Sigmoid colon (tissue), 7 donors: Measurements from ENCODE around the gene DAPK3. TPM values are rescaled to one million over a fixed set of nuclear protein-coding genes. Genes with fewer than 3 reads are reported as not detected.
"Not testable (repeated sequence)": the region's sequence is repeated elsewhere in the genome, so short reads cannot be mapped to it uniquely, and the experiment has no call there.

Experiments used
- DNase-seq: peaks from one replicate; pipeline ENCODE4 v3.0.0-alpha.2; 2019
- H3K27ac ChIP-seq, 4 donors: fragments of 200-600 bp; sonication (generic); one replicate each; pipeline ENCODE4 v1.5.1; 2016 to 2019; ENCODE audit warnings: mild to moderate bottlenecking in 1 of 4
- H3K27me3 ChIP-seq, 3 donors: fragments of 200-600 bp; sonication (generic); one replicate each; pipeline ENCODE4 v1.5.1; 2019; ENCODE audit warnings: mild to moderate bottlenecking in 1 of 3
- H3K36me3 ChIP-seq, 4 donors: fragments of 200-600 bp; sonication (generic); one replicate each; pipeline ENCODE4 v1.5.1; 2016 to 2019
- H3K4me1 ChIP-seq, 4 donors: fragments of 200-600 bp; sonication (generic); one replicate each; pipeline ENCODE4 v1.5.1; 2017 to 2019
- H3K4me3 ChIP-seq, 4 donors: fragments of 200-600 bp; sonication (generic); one replicate each; pipeline ENCODE4 v1.5.1; 2017 to 2019; ENCODE audit warnings: mild to moderate bottlenecking in 2 of 4, moderate library complexity in 1 of 4
- H3K9me3 ChIP-seq, 4 donors: fragments of 200-600 bp in 3 of 4; sonication (generic) in 3 of 4; one replicate each; pipeline versions ENCODE4 v1.5.1 to v1.6.1; 2013 to 2019
- CTCF ChIP-seq, 4 experiments: fragments of 450-650 bp in 3 of 4; fragments of 200-600 bp in 1 of 4; IDR thresholded peaks; one replicate each; pipeline ENCODE4 v1.5.1; 2016 to 2019; ENCODE audit warnings: antibody characterized with exemption in 4 of 4, mild to moderate bottlenecking in 3 of 4, moderate library complexity in 2 of 4
- EP300 ChIP-seq, 4 donors: sonication (generic); formaldehyde crosslinking; IDR thresholded peaks; one replicate each; pipeline ENCODE4 v1.6.1; 2017; ENCODE audit warnings: antibody characterized with exemption in 4 of 4
- POLR2A ChIP-seq, 2 donors: fragments of 450-650 bp; IDR thresholded peaks; one replicate each; pipeline ENCODE4 v1.6.1; 2016; ENCODE audit warnings: antibody characterized with exemption in 2 of 2, mild to moderate bottlenecking in 2 of 2, moderate library complexity in 2 of 2
- POLR2AphosphoS5 ChIP-seq, 4 donors: sonication (generic); formaldehyde crosslinking; IDR thresholded peaks; one replicate each; pipeline ENCODE4 v1.6.1; 2017; ENCODE audit warnings: antibody characterized with exemption in 4 of 4
- WGBS, 2 donors: extraction: QIAGEN DNeasy Blood & Tissue Kit; methylation state at CpG; one replicate each; pipeline ENCODE4 v1.1.7; 2013; 5-methylcytosine and 5-hydroxymethylcytosine counted together
- intact Hi-C: fragments of 100-400 bp; cut with DNase I; formaldehyde crosslinking; loops from one replicate; pipeline ENCODE4 v1.15.1; 2023
- polyA plus RNA-seq, 3 donors: library from polyadenylated mRNA; stranded (reverse); fragments of 200-250 nt; gene quantifications; one replicate each; pipeline ENCODE4 v1.2.3, GENCODE V29; 2013
- total RNA-seq, 4 donors: library from RNA; depleted of rRNA; stranded (reverse); fragments of >200 nt; gene quantifications; one replicate each; pipeline ENCODE4 v1.1.0, GENCODE V29; 2016
- donor health status: healthy with polysubstance abuse.
- donor health status: Bipolar disorder and iron deficiency.
- donor health status: healthy.

The DAPK3 gene
- total and polyA plus RNA-seq, 7 donors: 38.4 to 167 (median 91.3) TPM

DNA sequence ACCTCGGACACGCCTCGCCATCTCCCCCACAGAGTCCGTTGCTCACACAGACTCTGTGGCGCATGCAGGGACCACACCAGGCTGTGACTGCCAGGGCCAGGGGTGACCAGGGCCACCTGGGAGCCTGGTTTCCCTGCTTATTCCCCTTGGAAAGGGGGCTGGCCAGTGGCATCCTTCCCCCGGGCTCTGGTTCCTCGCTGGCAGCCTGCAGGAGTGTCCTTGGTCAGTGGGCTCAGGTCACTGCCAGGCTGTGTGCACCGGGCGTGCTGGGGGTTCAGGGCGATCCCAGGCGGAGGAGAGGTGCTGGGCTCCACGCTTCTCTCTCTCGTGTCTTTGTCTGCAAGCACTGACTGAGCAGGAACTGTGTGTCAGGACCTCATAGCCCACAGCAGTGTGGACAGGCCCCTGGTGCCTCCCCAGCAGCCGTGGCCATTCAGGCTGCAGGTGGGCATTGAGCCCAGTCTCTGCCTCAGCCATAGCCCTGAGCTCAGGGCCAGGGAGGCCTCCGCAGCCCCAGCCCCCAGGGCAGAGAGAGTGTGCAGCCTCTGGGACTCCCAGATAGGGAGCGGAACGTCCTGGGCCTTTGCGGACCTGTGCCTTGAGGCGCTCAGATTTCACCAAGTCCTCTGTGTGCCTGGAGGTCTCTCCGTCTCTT lies 43.1 kb upstream of the DAPK3 start:
- H3K9me3 ChIP-seq: no peaks in the 10 kb centered on the region
- 94 to 95% methylated on average over 20 of the region's 20 CpGs for WGBS, 2 donors
- no peak overlapping the region for H3K4me3 ChIP-seq
- DNase-seq: peak; percentile 66
- H3K27me3 ChIP-seq: no peaks in the 10 kb centered on the region
- intact Hi-C loops: loop anchor here (2.0 kb wide), 1 partner anchor 43 kb away; no protein-coding TSS in a partner anchor
- H3K27ac ChIP-seq: peak overlapping the region; percentile 68 to 86 (median 84)
- H3K4me1 ChIP-seq: peaks cover 0 to 91% (median 90%) of the 10 kb centered on the region in 4 donors
- TF ChIP-seq POLR2A (IDR thresholded peaks at IDR 0.05) (no peak), CTCF (IDR thresholded peaks at IDR 0.05) (no peak), EP300 (IDR thresholded peaks at IDR 0.05) (no peak), POLR2AphosphoS5 (IDR thresholded peaks at IDR 0.05) (no peak)
- peaks cover 7 to 28% (median 13%) of the 10 kb centered on the region in 4 donors for H3K36me3 ChIP-seq

DNA sequence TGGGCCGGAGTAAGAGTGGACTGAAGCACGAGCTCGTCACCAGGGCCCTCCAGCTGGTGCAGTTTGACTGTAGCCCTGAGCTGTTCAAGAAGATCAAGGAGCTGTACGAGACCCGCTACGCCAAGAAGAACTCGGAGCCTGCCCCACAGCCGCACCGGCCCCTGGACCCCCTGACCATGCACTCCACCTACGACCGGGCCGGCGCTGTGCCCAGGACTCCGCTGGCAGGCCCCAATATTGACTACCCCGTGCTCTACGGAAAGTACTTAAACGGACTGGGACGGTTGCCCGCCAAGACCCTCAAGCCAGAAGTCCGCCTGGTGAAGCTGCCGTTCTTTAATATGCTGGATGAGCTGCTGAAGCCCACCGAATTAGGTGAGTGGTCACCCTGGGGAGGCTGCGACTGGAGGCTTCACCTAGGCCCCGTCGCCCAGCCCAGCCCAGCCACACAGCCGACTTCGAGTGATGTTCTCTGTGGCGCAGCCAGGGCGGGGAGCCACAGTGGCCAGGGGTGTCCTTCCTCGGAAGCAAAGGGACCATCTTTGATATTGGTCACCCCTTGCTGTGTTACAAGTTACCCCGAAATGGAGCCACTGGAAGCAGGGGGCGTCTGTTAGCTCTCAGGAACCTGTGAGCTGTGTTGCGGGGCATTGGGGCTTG lies 42.2 kb upstream of the DAPK3 start:
- intact Hi-C loops: no loop called here
- peak overlapping the region; percentile 26 to 86 (median 84) for H3K27ac ChIP-seq
- H3K4me3 ChIP-seq: no peak overlapping the region
- H3K27me3 ChIP-seq: no peaks in the 10 kb centered on the region
- H3K4me1 ChIP-seq: peaks cover 0 to 91% (median 91%) of the 10 kb centered on the region in 4 donors
- H3K9me3 ChIP-seq: no peaks in the 10 kb centered on the region
- TF ChIP-seq EP300 (IDR thresholded peaks at IDR 0.05) (no peak), POLR2AphosphoS5 (IDR thresholded peaks at IDR 0.05) (no peak), POLR2A (IDR thresholded peaks at IDR 0.05) (no peak), CTCF (IDR thresholded peaks at IDR 0.05) (no peak)
- peaks cover 7 to 21% (median 13%) of the 10 kb centered on the region in 4 donors for H3K36me3 ChIP-seq
- WGBS, 2 donors: 95 to 96% methylated on average over 33 of the region's 33 CpGs
- DNase-seq: peak; percentile 68

DNA sequence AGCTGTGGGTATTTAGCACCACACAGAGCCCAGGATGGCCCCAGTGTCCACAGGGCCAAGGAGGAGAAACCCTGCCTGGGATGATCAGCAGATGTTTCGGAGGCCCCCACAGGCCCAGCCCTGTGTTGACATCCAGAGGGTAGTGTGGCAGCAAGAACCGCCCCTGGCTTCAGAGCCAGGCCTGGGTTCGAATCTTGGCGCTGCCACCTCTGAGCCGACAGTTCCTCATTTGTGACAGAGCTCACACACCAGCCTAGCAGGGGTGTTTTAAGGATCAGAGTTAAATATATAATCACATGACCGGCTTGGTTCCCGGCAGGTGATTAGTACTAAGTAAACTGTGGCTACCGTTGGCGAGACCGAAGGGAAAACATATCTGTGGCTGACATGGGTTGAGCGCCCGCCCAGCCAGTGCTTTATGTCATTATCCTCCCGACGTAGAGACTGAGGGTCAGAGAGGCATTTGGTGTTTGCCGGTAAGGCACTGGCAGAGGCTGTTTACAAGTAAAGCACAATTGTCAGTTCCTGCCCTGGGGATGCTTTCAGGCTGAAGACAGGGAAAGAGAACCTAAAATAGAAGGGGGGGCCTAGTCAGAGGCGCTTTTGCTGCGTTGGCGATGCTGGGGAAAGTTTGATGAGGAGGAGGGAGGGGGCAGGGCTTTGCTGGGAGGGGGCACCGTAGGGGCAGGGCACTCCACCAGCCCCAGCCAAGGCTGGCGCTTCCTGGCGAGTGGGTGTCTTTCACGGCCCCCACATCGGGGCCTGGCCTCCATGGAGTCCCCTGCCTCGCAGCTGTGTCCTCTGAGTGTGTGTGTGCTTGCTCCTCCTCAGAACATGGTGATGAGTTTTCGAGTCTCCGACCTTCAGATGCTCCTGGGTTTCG lies 41.4 kb upstream of the DAPK3 start:
- 42 to 73% methylated on average over 27 of the region's 27 CpGs for WGBS, 2 donors
- Histone ChIP-seq H3K4me1 (peaks cover 0 to 92% (median 90%) of the 10 kb centered on the region in 4 donors), H3K27me3 (no peaks in the 10 kb centered on the region), H3K27ac (peak overlapping the region; percentile 26 to 86 (median 84)), H3K4me3 (no peak overlapping the region), H3K36me3 (peaks cover 7 to 19% (median 13%) of the 10 kb centered on the region in 4 donors), H3K9me3 (no peaks in the 10 kb centered on the region)
- DNase-seq: peak; percentile 85
- TF ChIP-seq EP300 (IDR thresholded peaks at IDR 0.05) (peak in 1 of 4 donors; percentile 35), POLR2AphosphoS5 (IDR thresholded peaks at IDR 0.05) (peak in 2 of 4 donors; percentile 23 to 45), CTCF (IDR thresholded peaks at IDR 0.05) (no peak), POLR2A (IDR thresholded peaks at IDR 0.05) (no peak)
- intact Hi-C loops: no loop called here

- 66 to 80% methylated on average over 6 of the region's 6 CpGs for WGBS, 2 donors
- DNase-seq, intact Hi-C loops, H3K9me3 ChIP-seq, H3K27me3 ChIP-seq: not testable (repeated sequence)
- Histone ChIP-seq H3K4me3 (peak overlapping the region in 1 of 4 donors; percentile 100), H3K4me1 (peaks cover 0 to 87% (median 86%) of the 10 kb centered on the region in 4 donors), H3K27ac (peak overlapping the region in 3 of 4 donors; percentile 96 to 99 (median 98)), H3K36me3 (peaks cover 7 to 19% (median 13%) of the 10 kb centered on the region in 4 donors)
These were observed 40.5 kb upstream of the DAPK3 start for GRCh38 chr19:4011430-4011829.
